Mesothelial cell of epicardium (in vitro differentiated cells): ENCODE data around the gene ARHGAP19. TPM values are rescaled to one million over a fixed set of nuclear protein-coding genes. Genes with fewer than 3 reads are reported as not detected.

Source experiments
- DNase-seq, 2 experiments: peaks; one replicate each; pipeline ENCODE4 v3.0.0; 2021; ENCODE audit warnings: low spot score in 2 of 2; ENCODE audit not compliant: unreplicated experiment in 2 of 2
- H3K27ac Mint-ChIP-seq: 2 replicates; pipeline ENCODE4 v1.8.0; 2021; ENCODE audit warnings: mixed read lengths
- H3K27me3 Mint-ChIP-seq: 2 replicates; pipeline ENCODE4 v1.8.0; 2021; ENCODE audit warnings: low read depth, mixed read lengths
- H3K36me3 Mint-ChIP-seq: 2 replicates; pipeline ENCODE4 v1.8.0; 2021; ENCODE audit warnings: mixed read lengths
- H3K4me1 Mint-ChIP-seq: 2 replicates; pipeline ENCODE4 v1.8.0; 2021; ENCODE audit warnings: mixed read lengths
- H3K4me3 Mint-ChIP-seq: 2 replicates; pipeline ENCODE4 v1.8.0; 2021; ENCODE audit warnings: mild to moderate bottlenecking, moderate library complexity, mixed read lengths
- H3K9me3 Mint-ChIP-seq: 2 replicates; pipeline ENCODE4 v1.8.0; 2021; ENCODE audit warnings: mixed read lengths
- CTCF ChIP-seq: fragments of 200-600 bp; sonication (generic); IDR thresholded peaks from one replicate; pipeline ENCODE4 v1.5.0; 2021; ENCODE audit warnings: antibody characterized with exemption; ENCODE audit not compliant: unreplicated experiment
- total RNA-seq: library from RNA; stranded (reverse); gene quantifications from 3 replicates; pipeline ENCODE4 v1.2.1, GENCODE V29; 2021

The ARHGAP19 gene
- total RNA-seq, 1 donor from 2014 or later = 22.6 TPM

GRCh38 chr10:97222326-97222961 is 70.0 kb downstream of the ARHGAP19 start:
- no peak overlapping the region for H3K27ac Mint-ChIP-seq
- peaks cover 5% of the 10 kb centered on the region for H3K4me1 Mint-ChIP-seq
- H3K27me3 Mint-ChIP-seq = no peaks in the 10 kb centered on the region
- no peak for TF ChIP-seq CTCF
- peaks cover 10% of the 10 kb centered on the region for H3K36me3 Mint-ChIP-seq
- H3K4me3 Mint-ChIP-seq = no peak overlapping the region
- H3K9me3 Mint-ChIP-seq = no peaks in the 10 kb centered on the region
- DNase-seq = no peak

- H3K36me3 Mint-ChIP-seq = peaks cover 6% of the 10 kb centered on the region
- no peak overlapping the region for H3K4me3 Mint-ChIP-seq
- no peaks in the 10 kb centered on the region for H3K27me3 Mint-ChIP-seq
- H3K4me1 Mint-ChIP-seq = peaks cover 5% of the 10 kb centered on the region
- DNase-seq = no peak
- H3K27ac Mint-ChIP-seq = no peak overlapping the region
- TF ChIP-seq CTCF = no peak
- no peaks in the 10 kb centered on the region for H3K9me3 Mint-ChIP-seq
Measured at GRCh38 chr10:97220355-97220754, 72.1 kb downstream of the ARHGAP19 start.

- Mint-ChIP-seq H3K36me3 (peaks cover 5% of the 10 kb centered on the region), H3K4me1 (peaks cover under 1% of the 10 kb centered on the region), H3K27me3 (no peaks in the 10 kb centered on the region), H3K9me3 (no peaks in the 10 kb centered on the region), H3K4me3 (no peak overlapping the region), H3K27ac (no peak overlapping the region)
- TF ChIP-seq CTCF = no peak
- no peak for DNase-seq
Measured at GRCh38 chr10:97217299-97217698, 75.1 kb downstream of the ARHGAP19 start.

GRCh38 chr10:97215619-97216260 is 76.7 kb downstream of the ARHGAP19 start:
- DNase-seq = no peak
- H3K27me3 Mint-ChIP-seq = no peaks in the 10 kb centered on the region
- peaks cover 5% of the 10 kb centered on the region for H3K36me3 Mint-ChIP-seq
- TF ChIP-seq CTCF = no peak
- no peak overlapping the region for H3K27ac Mint-ChIP-seq
- H3K4me3 Mint-ChIP-seq = no peak overlapping the region
- H3K9me3 Mint-ChIP-seq = no peaks in the 10 kb centered on the region
- no peaks in the 10 kb centered on the region for H3K4me1 Mint-ChIP-seq

- peaks cover 5% of the 10 kb centered on the region for H3K27me3 Mint-ChIP-seq
- TF ChIP-seq CTCF = no peak
- DNase-seq = no peak
- no peak overlapping the region for H3K4me3 Mint-ChIP-seq
- H3K4me1 Mint-ChIP-seq = peaks cover 2% of the 10 kb centered on the region
- H3K27ac Mint-ChIP-seq = no peak overlapping the region
- H3K36me3 Mint-ChIP-seq = no peaks in the 10 kb centered on the region
- no peaks in the 10 kb centered on the region for H3K9me3 Mint-ChIP-seq
Measured at GRCh38 chr10:97213431-97213830, 79.0 kb downstream of the ARHGAP19 start.
